ENCODE data around the gene TSKS.

Gene TSKS, protein sequence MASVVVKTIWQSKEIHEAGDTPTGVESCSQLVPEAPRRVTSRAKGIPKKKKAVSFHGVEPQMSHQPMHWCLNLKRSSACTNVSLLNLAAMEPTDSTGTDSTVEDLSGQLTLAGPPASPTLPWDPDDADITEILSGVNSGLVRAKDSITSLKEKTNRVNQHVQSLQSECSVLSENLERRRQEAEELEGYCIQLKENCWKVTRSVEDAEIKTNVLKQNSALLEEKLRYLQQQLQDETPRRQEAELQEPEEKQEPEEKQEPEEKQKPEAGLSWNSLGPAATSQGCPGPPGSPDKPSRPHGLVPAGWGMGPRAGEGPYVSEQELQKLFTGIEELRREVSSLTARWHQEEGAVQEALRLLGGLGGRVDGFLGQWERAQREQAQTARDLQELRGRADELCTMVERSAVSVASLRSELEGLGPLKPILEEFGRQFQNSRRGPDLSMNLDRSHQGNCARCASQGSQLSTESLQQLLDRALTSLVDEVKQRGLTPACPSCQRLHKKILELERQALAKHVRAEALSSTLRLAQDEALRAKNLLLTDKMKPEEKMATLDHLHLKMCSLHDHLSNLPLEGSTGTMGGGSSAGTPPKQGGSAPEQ

DNA sequence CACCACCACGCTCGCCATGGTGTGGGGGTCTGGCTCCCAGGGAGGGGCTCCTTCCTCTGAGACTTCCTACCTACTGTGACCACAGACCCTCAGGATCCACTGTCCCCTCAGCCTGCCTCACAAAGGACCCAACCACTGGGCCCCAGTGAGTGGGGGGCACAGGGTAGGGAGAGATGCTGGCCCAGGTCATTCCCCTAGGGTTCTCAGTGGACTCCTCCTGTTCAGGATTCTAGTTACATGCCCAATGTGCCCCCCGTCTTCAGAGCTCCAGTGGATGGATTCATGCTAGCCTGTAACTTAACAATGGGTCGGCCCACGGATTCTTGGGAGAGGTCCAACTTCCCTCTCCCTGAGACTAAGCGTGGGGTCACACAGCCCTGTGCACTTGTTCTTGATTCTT, at the start of gene TSKS:
TSS of gene TSKS (minus strand) at position 77 of the 400 bp plus-strand sequence. CDS start at position 18, 59 bp downstream.
- POLR2A ChIA-PET (ENCODE audit: low non-redundant PET), result no interaction called here
- TF ChIP-seq, protein P1, sequence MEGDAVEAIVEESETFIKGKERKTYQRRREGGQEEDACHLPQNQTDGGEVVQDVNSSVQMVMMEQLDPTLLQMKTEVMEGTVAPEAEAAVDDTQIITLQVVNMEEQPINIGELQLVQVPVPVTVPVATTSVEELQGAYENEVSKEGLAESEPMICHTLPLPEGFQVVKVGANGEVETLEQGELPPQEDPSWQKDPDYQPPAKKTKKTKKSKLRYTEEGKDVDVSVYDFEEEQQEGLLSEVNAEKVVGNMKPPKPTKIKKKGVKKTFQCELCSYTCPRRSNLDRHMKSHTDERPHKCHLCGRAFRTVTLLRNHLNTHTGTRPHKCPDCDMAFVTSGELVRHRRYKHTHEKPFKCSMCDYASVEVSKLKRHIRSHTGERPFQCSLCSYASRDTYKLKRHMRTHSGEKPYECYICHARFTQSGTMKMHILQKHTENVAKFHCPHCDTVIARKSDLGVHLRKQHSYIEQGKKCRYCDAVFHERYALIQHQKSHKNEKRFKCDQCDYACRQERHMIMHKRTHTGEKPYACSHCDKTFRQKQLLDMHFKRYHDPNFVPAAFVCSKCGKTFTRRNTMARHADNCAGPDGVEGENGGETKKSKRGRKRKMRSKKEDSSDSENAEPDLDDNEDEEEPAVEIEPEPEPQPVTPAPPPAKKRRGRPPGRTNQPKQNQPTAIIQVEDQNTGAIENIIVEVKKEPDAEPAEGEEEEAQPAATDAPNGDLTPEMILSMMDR (conservative IDR thresholded peaks at IDR 0.05; ENCODE audit: low read depth), result no peak

DNA sequence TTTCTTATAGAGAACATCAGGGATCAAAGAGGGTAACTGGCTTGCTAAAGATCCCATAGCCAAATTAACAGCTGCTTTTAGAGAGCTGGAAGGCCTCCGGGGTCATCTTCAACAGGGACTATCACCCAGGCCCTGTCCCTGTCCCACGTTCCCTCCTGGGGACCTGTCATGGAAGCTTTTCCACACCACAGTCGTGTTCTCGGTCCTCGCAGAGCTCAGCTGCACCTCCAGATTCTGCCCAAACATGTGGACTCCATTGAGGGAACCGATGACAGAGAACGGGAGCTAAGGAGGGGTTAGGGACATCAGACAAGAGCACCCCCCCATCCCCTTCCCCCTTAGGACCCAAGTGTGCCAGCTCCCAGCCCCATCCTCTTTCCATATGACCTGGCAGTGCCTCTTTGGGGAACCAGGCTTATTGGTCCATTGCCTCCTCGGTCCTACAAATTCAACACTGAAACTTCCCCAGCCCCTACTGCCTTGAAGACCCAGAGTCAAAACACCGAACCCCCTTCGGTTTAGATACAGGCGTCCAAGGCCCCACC, 49.4 kb upstream of the TSKS start:
- CTCF ChIA-PET, result interaction anchor here (0.6 to 0.7 kb wide), 2 partner anchors 16 to 46 kb away, joined by 3 read pairs; partner anchors contain the start of gene AP2A1
- no peak for DNase-seq (ENCODE audit: low spot score)
- POLR2A ChIA-PET (ENCODE audit: low non-redundant PET), result no interaction called here
- TF ChIP-seq, protein P1 (conservative IDR thresholded peaks at IDR 0.05; ENCODE audit: low read depth), result no peak
- H3K27ac ChIP-seq, result peak overlapping the region; percentile 84

More for the DNA sequence above, at the start of gene TSKS:
- H3K27ac ChIP-seq, result peak within 1 kb of the TSS; percentile 96
- CTCF ChIA-PET, result interaction anchor here (0.6 kb wide), 1 partner anchor 47 kb away, joined by 4 read pairs; no protein-coding TSS in a partner anchor
- DNase-seq (ENCODE audit: low spot score), result no peak

DNA sequence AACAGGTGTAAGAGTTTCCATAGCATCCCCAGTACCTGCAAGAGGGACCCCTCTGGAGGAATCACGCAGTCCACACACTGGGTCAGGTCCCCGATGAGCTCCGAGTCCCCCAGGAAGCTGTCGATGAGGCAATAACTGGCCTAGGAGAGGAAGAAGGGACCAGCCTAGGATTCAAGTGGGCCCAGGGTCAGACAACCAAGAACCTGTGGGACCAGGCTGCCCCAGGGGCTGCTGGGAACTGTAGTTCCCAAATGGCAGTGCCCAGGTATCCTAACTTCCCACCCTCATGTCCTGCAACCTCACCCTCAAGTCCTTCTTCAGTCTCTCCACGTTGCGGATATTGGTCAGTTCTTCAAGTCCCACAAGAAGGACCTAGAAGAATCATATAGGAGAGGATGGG, 48.2 kb upstream of the TSKS start:
- peak overlapping the region; percentile 84; the same call in 1 of the 2 replicates for H3K27ac ChIP-seq
- ChIA-PET POLR2A (ENCODE audit: low non-redundant PET) (no interaction called here), CTCF (interaction anchor here (0.6 kb wide), 1 partner anchor 111 kb away, joined by 3 read pairs; no protein-coding TSS in a partner anchor)
- DNase-seq (ENCODE audit: low spot score), result no peak
- TF ChIP-seq, protein P1 (conservative IDR thresholded peaks at IDR 0.05; ENCODE audit: low read depth), result no peak

DNA sequence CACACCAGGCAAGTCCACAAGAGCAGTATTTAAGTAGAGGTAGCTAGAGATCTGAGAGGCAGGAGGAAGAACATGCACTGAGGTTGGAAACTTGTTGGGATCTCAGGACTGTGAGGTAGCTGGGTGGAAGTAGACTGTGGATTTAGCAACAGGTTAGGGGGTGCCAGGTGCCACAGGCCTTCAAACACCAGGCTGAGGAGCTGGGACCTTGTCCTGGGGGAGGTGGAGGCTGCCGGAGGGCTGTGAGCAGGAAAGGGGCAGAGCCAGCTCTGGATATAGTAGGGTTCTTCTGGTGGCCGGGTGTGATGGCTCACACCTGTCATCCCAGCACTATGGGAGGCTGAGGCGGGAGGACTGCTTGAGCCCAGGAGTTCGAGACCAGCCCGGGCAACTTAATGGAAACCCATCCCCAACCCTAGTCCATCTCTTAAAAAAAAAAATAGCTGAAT, 46.9 kb upstream of the TSKS start:
- TF ChIP-seq, protein P1 (conservative IDR thresholded peaks at IDR 0.05; ENCODE audit: low read depth), result no peak
- ChIA-PET CTCF (interaction anchor here (0.6 kb wide), 2 partner anchors 11 to 25 kb away, joined by 3 to 4 read pairs; no protein-coding TSS in a partner anchor), POLR2A (ENCODE audit: low non-redundant PET) (no interaction called here)
- H3K27ac ChIP-seq, result peak overlapping the region; percentile 84
- no peak for DNase-seq (ENCODE audit: low spot score)

DNA sequence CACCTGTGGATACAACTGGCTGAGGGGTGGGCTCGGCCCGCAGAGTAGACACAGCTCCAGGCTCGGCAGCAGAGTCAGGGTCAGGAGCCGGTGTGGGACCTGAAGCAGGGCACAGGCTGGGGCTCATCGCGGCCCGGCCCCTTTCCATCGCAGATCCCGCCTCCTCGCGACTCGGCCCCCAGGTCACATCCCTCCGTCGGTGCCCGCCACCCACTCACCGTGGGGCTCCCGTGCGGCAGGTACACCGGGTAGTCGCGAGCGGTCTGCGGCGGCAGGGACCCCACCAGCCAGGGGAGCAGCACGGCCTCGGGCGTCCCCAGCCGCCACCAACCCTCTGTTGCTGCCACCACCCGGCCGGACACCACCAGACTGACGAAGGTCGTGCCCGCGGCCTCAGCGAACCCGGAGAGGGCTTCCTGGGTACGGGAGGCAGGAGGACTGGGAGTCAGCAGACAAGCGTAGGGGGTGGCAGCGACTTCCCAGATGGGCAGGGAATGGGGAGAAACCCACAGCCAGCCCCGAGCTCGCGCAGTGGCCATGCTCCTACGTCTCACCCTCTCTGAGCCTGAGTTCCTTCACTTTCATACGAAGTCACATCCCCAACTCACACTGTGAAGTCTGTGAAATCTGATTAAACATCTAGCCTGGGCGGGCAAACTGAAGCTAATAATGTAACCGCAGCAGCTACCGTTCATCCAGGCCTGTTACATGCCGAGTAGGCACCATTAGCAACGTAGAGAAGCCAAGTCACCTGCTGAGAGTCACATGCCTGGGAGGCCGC, 46.2 kb upstream of the TSKS start:
- H3K27ac ChIP-seq, result peak overlapping the region; percentile 84
- DNase-seq (ENCODE audit: low spot score), result peak; percentile 31
- CTCF ChIA-PET, result interaction anchor here (0.8 kb wide), 1 partner anchor 120 kb away, joined by 3 read pairs; no protein-coding TSS in a partner anchor
- TF ChIP-seq, protein P1 (conservative IDR thresholded peaks at IDR 0.05; ENCODE audit: low read depth), result peak; percentile 25; the same call in 1 of the 2 replicates
- POLR2A ChIA-PET (ENCODE audit: low non-redundant PET), result no interaction called here
